ENCODE measurements around the gene ASXL3.

GRCh38 chr18:33653231-33653630 is 75.2 kb downstream of the ASXL3 start:
- no peak for TF ChIP-seq CTCF (conservative IDR thresholded peaks at IDR 0.05; ENCODE audit: low read depth, low read length)
- TF ChIP-seq EZH2 (IDR thresholded peaks at IDR 0.05; ENCODE audit: borderline replicate concordance, low read depth, low read length, poor library complexity, severe bottlenecking): no peak
